Peyer's patch (tissue), 4 donors: ENCODE measurements around the gene GPC6.

ENCODE experiments used
- POLR2A ChIP-seq, 2 donors: fragments of 450-650 bp; IDR thresholded peaks; one replicate each; pipeline ENCODE4 v1.5.1; 2017; ENCODE audit warnings: antibody characterized with exemption in 2 of 2, mild to moderate bottlenecking in 2 of 2, moderate library complexity in 2 of 2
- TF ChIP-seq, protein P1 (sequence below), 6 experiments: fragments of 450-650 bp in 4 of 6; fragments of 200-600 bp in 2 of 6; sonication (generic) in 1 of 6; IDR thresholded peaks; one replicate each; pipeline ENCODE4 v1.5.1; 2017 to 2019; ENCODE audit warnings: antibody characterized with exemption in 6 of 6, mild to moderate bottlenecking in 3 of 6, moderate library complexity in 1 of 6

DNA sequence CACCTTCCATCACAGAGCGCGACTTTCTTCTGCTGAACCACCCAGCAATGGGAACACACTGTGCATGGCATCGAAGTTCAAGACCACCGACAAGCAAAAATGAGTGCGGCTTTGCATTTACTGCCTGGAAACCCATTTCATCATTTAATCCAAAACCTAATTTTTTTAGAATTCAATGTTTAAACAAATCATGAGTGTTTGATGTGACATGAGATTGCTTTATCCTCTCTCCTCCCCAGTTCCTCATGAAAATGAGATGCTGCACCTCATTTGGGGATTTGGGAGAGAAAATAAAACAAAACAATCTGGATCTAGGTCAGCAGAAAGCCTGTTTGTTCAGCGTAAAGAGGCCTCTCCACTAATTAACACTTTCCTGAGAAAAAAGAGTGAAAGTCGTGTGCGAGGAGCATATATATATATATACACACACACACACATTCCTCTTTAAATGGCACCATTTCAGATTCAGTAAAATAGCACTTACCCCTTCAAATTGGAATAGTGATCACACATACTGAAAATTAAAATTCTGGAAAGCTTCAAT is 1126.6 kb downstream of the GPC6 start:
- TF ChIP-seq, protein P1, sequence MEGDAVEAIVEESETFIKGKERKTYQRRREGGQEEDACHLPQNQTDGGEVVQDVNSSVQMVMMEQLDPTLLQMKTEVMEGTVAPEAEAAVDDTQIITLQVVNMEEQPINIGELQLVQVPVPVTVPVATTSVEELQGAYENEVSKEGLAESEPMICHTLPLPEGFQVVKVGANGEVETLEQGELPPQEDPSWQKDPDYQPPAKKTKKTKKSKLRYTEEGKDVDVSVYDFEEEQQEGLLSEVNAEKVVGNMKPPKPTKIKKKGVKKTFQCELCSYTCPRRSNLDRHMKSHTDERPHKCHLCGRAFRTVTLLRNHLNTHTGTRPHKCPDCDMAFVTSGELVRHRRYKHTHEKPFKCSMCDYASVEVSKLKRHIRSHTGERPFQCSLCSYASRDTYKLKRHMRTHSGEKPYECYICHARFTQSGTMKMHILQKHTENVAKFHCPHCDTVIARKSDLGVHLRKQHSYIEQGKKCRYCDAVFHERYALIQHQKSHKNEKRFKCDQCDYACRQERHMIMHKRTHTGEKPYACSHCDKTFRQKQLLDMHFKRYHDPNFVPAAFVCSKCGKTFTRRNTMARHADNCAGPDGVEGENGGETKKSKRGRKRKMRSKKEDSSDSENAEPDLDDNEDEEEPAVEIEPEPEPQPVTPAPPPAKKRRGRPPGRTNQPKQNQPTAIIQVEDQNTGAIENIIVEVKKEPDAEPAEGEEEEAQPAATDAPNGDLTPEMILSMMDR (IDR thresholded peaks at IDR 0.05) = no peak
- TF ChIP-seq POLR2A (IDR thresholded peaks at IDR 0.05) = no peak
